Measurements from ENCODE around the gene PRKN. TPM values are rescaled to one million over a fixed set of nuclear protein-coding genes. Genes with fewer than 3 reads are reported as not detected.

PRKN gene
- total RNA-seq, 2 donors from 2014 or later = 6.7 to 8.2 TPM

DNA sequence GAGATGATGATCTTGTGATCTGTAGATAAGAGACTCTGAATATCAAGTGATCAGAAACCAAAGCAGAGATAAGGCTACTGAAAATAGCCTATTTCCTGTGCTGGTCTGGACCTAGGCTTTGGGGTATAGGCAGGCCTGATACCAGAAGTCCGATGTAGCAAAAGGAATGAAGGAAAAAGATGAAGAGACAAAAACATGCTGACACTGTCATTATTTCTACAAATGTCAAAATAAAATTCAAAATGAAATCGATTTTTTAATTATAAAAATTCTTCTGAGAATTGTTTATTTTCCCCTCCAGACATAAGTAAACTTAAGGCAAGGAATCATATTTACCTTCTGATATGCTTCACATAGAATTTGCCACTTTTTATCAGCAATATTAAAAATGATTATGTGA, 252.8 kb downstream of the PRKN start:
- Histone ChIP-seq H3K36me3 (replicated peaks in 1 of 2; ENCODE audit: insufficient read depth in 1 of 2, low read depth in 2 of 2) (no peaks in the 10 kb centered on the region), H3K9me3 (no peaks in the 10 kb centered on the region), H3K4me1 (no peaks in the 10 kb centered on the region), H3K4me3 (no peak overlapping the region), H3K27ac (no peak overlapping the region), H3K27me3 (no peaks in the 10 kb centered on the region)
- 20 to 56% methylated on average over 2 of the region's 2 CpGs for WGBS, 2 donors
- DNase-seq = no peak
- intact Hi-C loops (cut with DNase I) = no loop called here
- TF ChIP-seq, protein P1, sequence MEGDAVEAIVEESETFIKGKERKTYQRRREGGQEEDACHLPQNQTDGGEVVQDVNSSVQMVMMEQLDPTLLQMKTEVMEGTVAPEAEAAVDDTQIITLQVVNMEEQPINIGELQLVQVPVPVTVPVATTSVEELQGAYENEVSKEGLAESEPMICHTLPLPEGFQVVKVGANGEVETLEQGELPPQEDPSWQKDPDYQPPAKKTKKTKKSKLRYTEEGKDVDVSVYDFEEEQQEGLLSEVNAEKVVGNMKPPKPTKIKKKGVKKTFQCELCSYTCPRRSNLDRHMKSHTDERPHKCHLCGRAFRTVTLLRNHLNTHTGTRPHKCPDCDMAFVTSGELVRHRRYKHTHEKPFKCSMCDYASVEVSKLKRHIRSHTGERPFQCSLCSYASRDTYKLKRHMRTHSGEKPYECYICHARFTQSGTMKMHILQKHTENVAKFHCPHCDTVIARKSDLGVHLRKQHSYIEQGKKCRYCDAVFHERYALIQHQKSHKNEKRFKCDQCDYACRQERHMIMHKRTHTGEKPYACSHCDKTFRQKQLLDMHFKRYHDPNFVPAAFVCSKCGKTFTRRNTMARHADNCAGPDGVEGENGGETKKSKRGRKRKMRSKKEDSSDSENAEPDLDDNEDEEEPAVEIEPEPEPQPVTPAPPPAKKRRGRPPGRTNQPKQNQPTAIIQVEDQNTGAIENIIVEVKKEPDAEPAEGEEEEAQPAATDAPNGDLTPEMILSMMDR (IDR thresholded peaks at IDR 0.05) = no peak
- no peak for TF ChIP-seq POLR2A (IDR thresholded peaks at IDR 0.05)
- no peak for ATAC-seq

DNA sequence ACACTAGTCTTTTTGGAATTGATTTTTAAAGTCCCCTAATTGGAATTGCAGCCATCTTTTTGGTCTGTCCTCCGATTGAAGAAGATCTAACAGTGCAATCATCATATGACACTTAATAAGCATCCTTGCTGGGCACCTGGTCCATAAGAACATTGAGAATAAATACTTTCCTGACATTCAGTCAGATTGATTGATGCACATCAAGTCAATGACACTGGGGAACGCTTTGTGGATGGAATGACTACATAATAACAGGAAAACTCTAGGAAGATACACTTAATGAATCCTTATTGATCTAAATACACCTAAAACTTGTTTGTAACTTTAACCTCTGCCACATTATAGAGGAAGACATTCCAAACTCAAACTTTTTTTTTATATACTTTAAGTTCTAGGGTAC, 255.7 kb downstream of the PRKN start:
- WGBS, 2 donors = 86 to 88% methylated on average over 2 of the region's 2 CpGs
- intact Hi-C loops (cut with DNase I) = no loop called here
- H3K36me3 ChIP-seq (replicated peaks in 1 of 2; ENCODE audit: insufficient read depth in 1 of 2, low read depth in 2 of 2) = no peaks in the 10 kb centered on the region

DNA sequence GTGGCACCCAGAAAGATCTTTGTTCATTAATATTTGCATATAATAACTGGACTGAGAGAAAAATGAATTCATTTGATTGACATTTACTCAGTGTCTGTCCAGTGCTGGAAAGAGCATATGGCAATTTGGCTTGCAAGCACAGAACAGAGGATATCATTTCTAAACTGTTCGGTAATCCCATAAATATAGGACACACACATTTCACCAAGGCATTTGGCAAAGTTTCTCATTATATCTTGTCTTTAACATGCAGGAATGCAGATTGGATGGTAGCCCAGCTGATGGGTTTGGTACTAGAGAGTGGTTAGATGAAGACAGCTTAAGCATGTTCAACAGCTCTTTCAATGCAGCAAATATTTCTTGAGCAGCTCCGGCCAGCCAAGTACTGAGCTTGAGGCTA, 259.2 kb downstream of the PRKN start:
- intact Hi-C loops (cut with DNase I) = no loop called here
- H3K36me3 ChIP-seq (replicated peaks in 1 of 2; ENCODE audit: insufficient read depth in 1 of 2, low read depth in 2 of 2) = no peaks in the 10 kb centered on the region
- no peak overlapping the region for H3K27ac ChIP-seq
- H3K9me3 ChIP-seq = no peaks in the 10 kb centered on the region
- no peak overlapping the region for H3K4me3 ChIP-seq
- H3K27me3 ChIP-seq = no peaks in the 10 kb centered on the region
- DNase-seq = no peak
- 90 to 92% methylated on average over 2 of the region's 2 CpGs for WGBS, 2 donors
- no peak for ATAC-seq
- H3K4me1 ChIP-seq = no peaks in the 10 kb centered on the region
- no peak for TF ChIP-seq POLR2A (IDR thresholded peaks at IDR 0.05)
- TF ChIP-seq, protein P1 (IDR thresholded peaks at IDR 0.05) = no peak

More for the DNA sequence above, 255.7 kb downstream of the PRKN start:
- H3K4me3 ChIP-seq = no peak overlapping the region
- H3K4me1 ChIP-seq = no peaks in the 10 kb centered on the region
- no peaks in the 10 kb centered on the region for H3K9me3 ChIP-seq
- no peak overlapping the region for H3K27ac ChIP-seq
- no peak for TF ChIP-seq POLR2A (IDR thresholded peaks at IDR 0.05)
- TF ChIP-seq, protein P1 (IDR thresholded peaks at IDR 0.05) = no peak
- no peak for ATAC-seq
- no peaks in the 10 kb centered on the region for H3K27me3 ChIP-seq
- no peak for DNase-seq

DNA sequence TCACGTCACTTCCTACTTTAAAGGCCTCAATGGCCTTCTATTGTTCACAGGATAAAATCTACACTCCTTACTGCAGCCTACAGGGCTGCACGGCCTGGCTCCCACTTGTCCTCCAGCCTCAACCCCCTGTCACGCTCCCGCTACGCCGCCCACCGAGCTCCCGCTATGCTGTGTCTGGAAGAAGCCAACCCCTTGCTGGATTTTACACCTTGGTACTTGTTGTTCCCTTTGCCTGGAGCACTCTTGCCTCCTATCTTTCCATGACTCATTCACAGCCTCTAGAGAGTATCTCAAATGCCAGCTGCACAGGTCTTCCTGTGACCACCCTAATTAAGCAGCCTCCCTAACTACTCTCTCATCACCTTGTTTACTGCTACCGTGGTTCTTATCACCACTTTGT, 259.9 kb downstream of the PRKN start:
- no peak overlapping the region for H3K4me3 ChIP-seq
- ATAC-seq (no peak), DNase-seq (no peak)
- H3K27ac ChIP-seq = no peak overlapping the region
- no peak for TF ChIP-seq POLR2A (IDR thresholded peaks at IDR 0.05)
- TF ChIP-seq, protein P1 (IDR thresholded peaks at IDR 0.05) = no peak
- H3K9me3 ChIP-seq = no peaks in the 10 kb centered on the region
- intact Hi-C loops (cut with DNase I) = no loop called here
- H3K4me1 ChIP-seq = no peaks in the 10 kb centered on the region
- WGBS, 2 donors = 93 to 95% methylated on average over 9 of the region's 9 CpGs
- no peaks in the 10 kb centered on the region for H3K36me3 ChIP-seq (replicated peaks in 1 of 2; ENCODE audit: insufficient read depth in 1 of 2, low read depth in 2 of 2)
- H3K27me3 ChIP-seq = no peaks in the 10 kb centered on the region

DNA sequence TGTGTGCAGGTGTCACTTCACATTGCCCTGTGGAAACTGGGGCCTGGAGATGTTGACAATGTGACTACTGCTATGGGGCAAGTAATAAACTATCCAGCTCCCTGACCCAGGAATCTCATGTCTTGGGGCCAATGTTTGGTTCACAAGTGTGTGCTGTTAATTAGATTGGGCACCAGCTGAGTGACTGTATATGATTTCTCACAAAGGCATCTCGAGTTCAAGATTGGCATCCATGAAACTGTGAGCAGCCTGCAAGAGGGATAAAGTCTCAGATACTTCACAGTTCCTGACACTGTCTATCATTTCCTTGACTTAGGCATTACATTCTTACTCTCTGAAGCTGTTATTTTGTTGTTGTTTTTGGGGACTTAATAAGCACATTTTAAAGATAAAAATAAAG, 264.0 kb downstream of the PRKN start:
- Histone ChIP-seq H3K4me1 (no peaks in the 10 kb centered on the region), H3K27ac (no peak overlapping the region), H3K4me3 (no peak overlapping the region), H3K9me3 (no peaks in the 10 kb centered on the region), H3K27me3 (no peaks in the 10 kb centered on the region), H3K36me3 (replicated peaks in 1 of 2; ENCODE audit: insufficient read depth in 1 of 2, low read depth in 2 of 2) (no peaks in the 10 kb centered on the region)
- WGBS, 2 donors = 55 to 67% methylated on average over 1 of the region's 1 CpG
- intact Hi-C loops (cut with DNase I) = no loop called here
- DNase-seq (no peak), ATAC-seq (no peak)
- TF ChIP-seq, protein P1 (IDR thresholded peaks at IDR 0.05) = no peak
- TF ChIP-seq POLR2A (IDR thresholded peaks at IDR 0.05) = no peak
